Subcutaneous adipose tissue (tissue), 4 donors: ENCODE results near the gene SEPTIN8. TPM values are rescaled to one million over a fixed set of nuclear protein-coding genes. Genes with fewer than 3 reads are reported as not detected.

ENCODE experiments used
- total RNA-seq, 4 donors: library from RNA; depleted of rRNA; stranded (reverse); fragments of >200 nt; gene quantifications; one replicate each; pipeline ENCODE4 v1.1.0, GENCODE V29; 2016
- TF ChIP-seq, protein P1 (sequence below): fragments of 450-650 bp; IDR thresholded peaks from one replicate; pipeline ENCODE4 v1.5.1; 2016; ENCODE audit warnings: low read depth, mild to moderate bottlenecking, control low read depth, antibody characterized with exemption, moderate library complexity

SEPTIN8 gene
- total RNA-seq, 4 donors from 2014 or later: 19.9 to 30.8 (median 22.4) TPM

DNA sequence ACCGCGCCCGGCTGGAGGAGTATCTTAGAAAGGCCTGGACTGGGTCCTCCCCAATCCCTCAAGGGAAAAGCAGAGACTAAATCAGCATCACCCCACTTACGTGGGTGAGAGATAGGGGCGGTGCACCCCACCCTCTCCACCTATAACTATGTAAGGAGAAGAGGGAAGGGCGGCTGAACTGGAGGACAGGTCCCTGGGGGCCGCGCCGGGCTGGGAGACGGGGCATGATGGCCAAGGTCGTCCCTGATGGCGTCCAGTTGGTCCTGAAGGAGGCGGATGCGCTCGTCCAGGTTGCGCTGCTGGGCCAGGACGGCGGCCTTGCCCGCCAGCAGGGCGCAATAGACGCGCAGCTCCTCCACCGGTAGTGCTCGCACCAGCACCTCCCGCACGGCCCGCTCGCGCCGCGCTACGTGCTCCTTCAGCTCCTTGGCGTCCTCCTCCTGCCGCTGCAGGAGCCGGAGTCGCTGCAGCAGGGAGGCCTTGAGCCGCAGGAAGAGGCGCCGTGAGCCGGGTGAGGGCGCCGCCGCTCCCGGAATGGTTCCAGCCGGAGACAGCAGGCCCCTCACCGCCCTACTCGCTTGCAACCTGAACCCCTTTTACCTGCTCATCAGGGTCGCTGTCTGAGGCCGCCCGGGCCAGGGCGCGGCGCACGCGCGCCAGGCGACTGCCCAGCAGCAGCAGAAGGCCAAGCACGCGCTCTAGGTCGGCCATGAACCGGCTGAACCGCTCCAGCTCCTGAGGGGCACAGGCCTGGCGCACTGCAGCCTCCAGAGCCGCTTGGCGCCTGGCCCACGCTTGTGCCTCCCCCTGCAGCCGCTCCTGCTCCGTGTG lies 45.8 kb upstream of the SEPTIN8 start:
- TF ChIP-seq, protein P1, sequence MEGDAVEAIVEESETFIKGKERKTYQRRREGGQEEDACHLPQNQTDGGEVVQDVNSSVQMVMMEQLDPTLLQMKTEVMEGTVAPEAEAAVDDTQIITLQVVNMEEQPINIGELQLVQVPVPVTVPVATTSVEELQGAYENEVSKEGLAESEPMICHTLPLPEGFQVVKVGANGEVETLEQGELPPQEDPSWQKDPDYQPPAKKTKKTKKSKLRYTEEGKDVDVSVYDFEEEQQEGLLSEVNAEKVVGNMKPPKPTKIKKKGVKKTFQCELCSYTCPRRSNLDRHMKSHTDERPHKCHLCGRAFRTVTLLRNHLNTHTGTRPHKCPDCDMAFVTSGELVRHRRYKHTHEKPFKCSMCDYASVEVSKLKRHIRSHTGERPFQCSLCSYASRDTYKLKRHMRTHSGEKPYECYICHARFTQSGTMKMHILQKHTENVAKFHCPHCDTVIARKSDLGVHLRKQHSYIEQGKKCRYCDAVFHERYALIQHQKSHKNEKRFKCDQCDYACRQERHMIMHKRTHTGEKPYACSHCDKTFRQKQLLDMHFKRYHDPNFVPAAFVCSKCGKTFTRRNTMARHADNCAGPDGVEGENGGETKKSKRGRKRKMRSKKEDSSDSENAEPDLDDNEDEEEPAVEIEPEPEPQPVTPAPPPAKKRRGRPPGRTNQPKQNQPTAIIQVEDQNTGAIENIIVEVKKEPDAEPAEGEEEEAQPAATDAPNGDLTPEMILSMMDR: no peak

DNA sequence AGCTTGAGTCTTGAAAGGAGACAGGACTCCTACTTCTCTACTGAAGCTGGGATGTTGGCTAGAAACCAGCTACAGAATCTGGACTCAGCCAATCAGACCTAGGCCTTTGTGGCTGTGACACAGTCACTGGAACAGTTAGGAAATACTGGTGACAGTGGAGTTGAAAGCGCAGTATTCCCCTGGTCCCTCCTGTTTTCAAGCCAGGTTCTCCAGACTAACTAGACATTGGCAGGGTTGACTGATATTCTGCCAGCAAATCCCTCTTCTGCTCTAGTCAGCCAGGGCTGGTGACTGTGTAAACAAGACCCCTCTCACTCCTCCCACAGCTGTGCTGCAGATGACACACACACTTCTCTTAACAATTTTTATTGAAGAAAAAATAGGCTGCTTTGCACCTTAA lies 44.8 kb upstream of the SEPTIN8 start:
- TF ChIP-seq, protein P1: no peak

DNA sequence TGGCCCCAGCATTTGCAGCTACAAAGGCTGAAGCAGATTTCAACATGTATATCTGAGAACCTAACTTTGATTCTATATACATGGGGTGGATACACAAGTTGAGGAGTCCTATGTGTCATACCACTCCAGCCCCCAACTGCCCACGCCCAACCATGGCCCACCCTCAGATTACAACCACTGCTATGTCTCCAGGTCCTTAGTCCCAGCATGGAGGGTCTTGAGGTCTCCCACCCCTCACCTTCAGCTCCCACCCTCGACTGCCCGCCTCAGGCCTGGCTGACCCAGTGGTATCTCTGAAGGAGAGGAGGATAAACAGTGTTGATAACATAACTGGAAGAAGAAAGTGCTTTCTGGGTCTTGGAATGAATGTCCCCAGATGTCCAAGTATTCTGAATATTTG lies 44.3 kb upstream of the SEPTIN8 start:
- TF ChIP-seq, protein P1: no peak

DNA sequence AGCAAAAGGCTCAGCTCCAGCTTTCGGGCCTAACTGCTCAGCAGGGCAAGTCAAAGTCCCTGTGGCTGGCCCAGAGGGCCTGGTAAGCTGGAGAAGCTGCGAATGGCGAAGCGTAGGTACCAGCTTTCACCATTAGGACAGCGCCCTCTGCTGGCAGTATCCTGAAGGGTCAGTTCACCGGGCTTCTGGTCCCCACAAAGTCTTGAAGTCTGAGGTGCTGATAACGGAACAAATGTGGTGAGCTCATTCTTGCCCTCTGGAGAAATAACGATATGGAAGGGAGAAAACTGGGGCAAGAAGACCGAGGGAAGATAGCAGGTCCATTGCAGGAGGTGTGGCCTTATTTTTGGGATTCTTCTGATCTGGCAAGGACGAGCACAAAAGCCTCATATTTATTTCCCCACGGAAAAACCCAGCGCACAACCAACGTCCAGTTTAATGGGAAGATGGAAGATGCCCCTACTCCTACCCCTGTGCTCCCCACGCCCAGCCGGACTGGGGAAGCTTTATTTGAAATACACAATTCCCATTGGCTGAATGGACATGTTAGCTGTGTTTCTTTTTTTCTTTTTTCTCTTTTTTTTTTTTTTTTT lies 43.2 kb upstream of the SEPTIN8 start:
- TF ChIP-seq, protein P1: no peak

DNA sequence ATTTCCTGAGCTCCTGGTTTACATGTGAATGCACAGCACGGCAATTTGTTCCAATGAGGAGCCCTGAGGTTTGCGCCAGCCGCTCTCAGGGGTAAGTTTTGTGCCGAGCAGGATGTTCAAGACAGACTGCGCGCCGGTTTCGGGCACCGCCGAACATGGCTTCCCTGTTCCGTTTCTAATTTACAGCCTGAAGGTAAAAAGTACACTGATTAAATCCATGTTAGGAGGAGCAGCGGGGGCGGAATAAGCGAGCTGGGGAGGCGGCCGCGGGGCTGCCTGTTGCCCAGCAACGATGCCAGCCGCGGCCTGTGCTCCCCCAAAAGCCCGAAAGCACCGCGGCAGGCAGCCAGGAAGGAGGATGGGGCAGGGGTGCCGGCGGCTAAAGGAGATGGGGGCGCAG lies 42.4 kb upstream of the SEPTIN8 start:
- TF ChIP-seq, protein P1: no peak

DNA sequence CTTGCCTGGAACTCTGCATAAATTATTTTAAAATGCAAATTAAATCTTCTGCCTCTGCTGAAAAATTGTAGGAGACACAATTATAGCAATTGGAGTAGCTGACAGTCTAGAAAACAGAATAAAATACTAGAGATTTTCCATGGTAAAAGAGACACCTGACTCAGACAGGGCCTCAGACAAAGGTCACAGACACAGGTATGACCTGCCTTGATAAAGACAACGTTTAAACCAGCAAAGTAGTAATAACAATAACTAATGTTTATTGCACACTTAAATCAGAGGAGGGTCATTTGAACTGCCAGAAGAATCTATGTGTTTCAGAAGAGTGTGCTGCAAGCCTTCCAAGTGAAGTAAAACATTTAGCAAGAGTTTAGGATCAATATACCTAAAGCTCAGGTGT lies 40.0 kb upstream of the SEPTIN8 start:
- TF ChIP-seq, protein P1: no peak

DNA sequence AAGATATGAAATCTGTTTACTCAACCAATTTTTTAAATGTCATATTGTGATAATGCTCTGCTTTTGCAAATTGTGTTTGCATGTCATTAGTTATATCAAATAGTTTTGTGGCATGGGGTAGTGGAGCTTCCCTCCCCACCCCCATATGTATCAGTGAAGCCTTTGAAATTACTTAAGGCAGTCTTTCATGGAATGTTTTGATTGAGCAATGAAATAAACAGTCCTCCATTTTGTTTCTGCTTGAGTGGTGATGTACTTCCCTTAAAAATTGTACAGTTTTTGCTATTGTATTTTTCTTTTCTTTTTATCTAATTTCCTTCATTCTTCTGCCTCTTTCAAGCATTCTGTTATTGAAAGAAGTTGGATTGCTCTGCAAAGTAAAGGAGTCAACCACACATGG lies 39.5 kb upstream of the SEPTIN8 start:
- TF ChIP-seq, protein P1: no peak
